ENCODE data around the gene RASGEF1B. TPM values are rescaled to one million over a fixed set of nuclear protein-coding genes. Genes with fewer than 3 reads are reported as not detected.

The RASGEF1B gene
- total and polyA plus RNA-seq, 2 experiments from 2014 or later = 2.8 to 5.2 TPM

DNA sequence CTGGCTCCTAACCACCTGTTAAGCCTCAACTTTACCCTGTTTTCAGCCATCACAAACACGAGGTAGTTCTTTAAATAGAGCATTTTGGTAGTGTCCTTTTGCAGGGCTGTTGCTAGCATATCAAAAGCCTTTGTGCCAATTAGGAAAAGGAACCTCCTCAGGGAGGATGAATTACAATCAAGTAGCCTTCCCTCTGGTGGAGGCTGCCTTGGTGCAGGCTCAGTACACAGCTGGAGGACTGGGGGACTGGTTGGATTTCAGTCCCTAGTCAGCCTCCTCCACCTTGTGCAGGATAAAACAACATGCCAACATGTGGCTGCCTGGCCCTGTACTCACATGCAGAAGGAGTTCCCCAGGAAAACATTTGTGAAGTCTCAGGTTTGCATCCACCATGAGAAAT is 53.1 kb downstream of the RASGEF1B start:
- H3K27ac Mint-ChIP-seq = no peak overlapping the region
- Histone ChIP-seq H3K4me2 (no peak overlapping the region), H3K9me2 (ENCODE audit: insufficient read depth) (0 out of 2 replicates have a peak, but pooled peaks cover 5% of the 10 kb centered on the region), H3K79me2 (replicated peaks; ENCODE audit: insufficient read depth) (no peaks in the 10 kb centered on the region), H3K36me3 (ENCODE audit: insufficient read depth) (no peaks in the 10 kb centered on the region), H3K27me3 (ENCODE audit: insufficient read depth) (no peaks in the 10 kb centered on the region), H2AFZ (0 out of 2 replicates have a peak overlapping the region, but pooled peaks have one; percentile 70), H3K4me1 (ENCODE audit: insufficient read depth) (peaks cover 35% of the 10 kb centered on the region), H3F3A (replicated peaks; ENCODE audit: low read depth) (no peaks in the 10 kb centered on the region), H3K4me3 (no peak overlapping the region), H3K27ac (ENCODE audit: low read depth) (no peak overlapping the region), H4K20me1 (replicated peaks; ENCODE audit: insufficient read depth) (no peaks in the 10 kb centered on the region)
- H3K36me3 Mint-ChIP-seq (ENCODE audit: low read depth) = no peaks in the 10 kb centered on the region; the same call in 2 of the 3 replicates
- ATAC-seq = peak; percentile 61
- no peak overlapping the region for H3K4me3 Mint-ChIP-seq
- DNase-seq (ENCODE audit: low spot score) = peak; percentile 22
- TF ChIP-seq, protein P1, sequence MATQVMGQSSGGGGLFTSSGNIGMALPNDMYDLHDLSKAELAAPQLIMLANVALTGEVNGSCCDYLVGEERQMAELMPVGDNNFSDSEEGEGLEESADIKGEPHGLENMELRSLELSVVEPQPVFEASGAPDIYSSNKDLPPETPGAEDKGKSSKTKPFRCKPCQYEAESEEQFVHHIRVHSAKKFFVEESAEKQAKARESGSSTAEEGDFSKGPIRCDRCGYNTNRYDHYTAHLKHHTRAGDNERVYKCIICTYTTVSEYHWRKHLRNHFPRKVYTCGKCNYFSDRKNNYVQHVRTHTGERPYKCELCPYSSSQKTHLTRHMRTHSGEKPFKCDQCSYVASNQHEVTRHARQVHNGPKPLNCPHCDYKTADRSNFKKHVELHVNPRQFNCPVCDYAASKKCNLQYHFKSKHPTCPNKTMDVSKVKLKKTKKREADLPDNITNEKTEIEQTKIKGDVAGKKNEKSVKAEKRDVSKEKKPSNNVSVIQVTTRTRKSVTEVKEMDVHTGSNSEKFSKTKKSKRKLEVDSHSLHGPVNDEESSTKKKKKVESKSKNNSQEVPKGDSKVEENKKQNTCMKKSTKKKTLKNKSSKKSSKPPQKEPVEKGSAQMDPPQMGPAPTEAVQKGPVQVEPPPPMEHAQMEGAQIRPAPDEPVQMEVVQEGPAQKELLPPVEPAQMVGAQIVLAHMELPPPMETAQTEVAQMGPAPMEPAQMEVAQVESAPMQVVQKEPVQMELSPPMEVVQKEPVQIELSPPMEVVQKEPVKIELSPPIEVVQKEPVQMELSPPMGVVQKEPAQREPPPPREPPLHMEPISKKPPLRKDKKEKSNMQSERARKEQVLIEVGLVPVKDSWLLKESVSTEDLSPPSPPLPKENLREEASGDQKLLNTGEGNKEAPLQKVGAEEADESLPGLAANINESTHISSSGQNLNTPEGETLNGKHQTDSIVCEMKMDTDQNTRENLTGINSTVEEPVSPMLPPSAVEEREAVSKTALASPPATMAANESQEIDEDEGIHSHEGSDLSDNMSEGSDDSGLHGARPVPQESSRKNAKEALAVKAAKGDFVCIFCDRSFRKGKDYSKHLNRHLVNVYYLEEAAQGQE (IDR thresholded peaks at IDR 0.05; ENCODE audit: unreplicated experiment) = no peak
- TF ChIP-seq STAT1 (IDR thresholded peaks at IDR 0.05; ENCODE audit: unreplicated experiment) (no peak), NANOG (IDR thresholded peaks at IDR 0.05; ENCODE audit: borderline replicate concordance) (no peak), EZH2phosphoT487 (IDR thresholded peaks at IDR 0.05; ENCODE audit: unreplicated experiment) (no peak), ZNF114 (CRISPR knock-in tag; IDR thresholded peaks at IDR 0.05) (no peak), CREB1 (CRISPR knock-in tag; IDR thresholded peaks at IDR 0.05; ENCODE audit: low read depth) (no peak), POLR2AphosphoS5 (IDR thresholded peaks at IDR 0.05; ENCODE audit: low read depth) (no peak), ZNF331 (CRISPR knock-in tag; IDR thresholded peaks at IDR 0.05; ENCODE audit: low read depth) (no peak), JUNB (IDR thresholded peaks at IDR 0.05; ENCODE audit: unreplicated experiment) (no peak), EZH2 (IDR thresholded peaks at IDR 0.05; ENCODE audit: low read depth, unreplicated experiment) (no peak)
- TF ChIP-seq, protein P2, sequence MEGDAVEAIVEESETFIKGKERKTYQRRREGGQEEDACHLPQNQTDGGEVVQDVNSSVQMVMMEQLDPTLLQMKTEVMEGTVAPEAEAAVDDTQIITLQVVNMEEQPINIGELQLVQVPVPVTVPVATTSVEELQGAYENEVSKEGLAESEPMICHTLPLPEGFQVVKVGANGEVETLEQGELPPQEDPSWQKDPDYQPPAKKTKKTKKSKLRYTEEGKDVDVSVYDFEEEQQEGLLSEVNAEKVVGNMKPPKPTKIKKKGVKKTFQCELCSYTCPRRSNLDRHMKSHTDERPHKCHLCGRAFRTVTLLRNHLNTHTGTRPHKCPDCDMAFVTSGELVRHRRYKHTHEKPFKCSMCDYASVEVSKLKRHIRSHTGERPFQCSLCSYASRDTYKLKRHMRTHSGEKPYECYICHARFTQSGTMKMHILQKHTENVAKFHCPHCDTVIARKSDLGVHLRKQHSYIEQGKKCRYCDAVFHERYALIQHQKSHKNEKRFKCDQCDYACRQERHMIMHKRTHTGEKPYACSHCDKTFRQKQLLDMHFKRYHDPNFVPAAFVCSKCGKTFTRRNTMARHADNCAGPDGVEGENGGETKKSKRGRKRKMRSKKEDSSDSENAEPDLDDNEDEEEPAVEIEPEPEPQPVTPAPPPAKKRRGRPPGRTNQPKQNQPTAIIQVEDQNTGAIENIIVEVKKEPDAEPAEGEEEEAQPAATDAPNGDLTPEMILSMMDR (conservative IDR thresholded peaks at IDR 0.05; ENCODE audit: low read depth in 2 of 2) = no peak
- TF ChIP-seq, protein P3, sequence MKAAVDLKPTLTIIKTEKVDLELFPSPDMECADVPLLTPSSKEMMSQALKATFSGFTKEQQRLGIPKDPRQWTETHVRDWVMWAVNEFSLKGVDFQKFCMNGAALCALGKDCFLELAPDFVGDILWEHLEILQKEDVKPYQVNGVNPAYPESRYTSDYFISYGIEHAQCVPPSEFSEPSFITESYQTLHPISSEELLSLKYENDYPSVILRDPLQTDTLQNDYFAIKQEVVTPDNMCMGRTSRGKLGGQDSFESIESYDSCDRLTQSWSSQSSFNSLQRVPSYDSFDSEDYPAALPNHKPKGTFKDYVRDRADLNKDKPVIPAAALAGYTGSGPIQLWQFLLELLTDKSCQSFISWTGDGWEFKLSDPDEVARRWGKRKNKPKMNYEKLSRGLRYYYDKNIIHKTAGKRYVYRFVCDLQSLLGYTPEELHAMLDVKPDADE (IDR thresholded peaks at IDR 0.05) = no peak
- TF ChIP-seq, protein P4, sequence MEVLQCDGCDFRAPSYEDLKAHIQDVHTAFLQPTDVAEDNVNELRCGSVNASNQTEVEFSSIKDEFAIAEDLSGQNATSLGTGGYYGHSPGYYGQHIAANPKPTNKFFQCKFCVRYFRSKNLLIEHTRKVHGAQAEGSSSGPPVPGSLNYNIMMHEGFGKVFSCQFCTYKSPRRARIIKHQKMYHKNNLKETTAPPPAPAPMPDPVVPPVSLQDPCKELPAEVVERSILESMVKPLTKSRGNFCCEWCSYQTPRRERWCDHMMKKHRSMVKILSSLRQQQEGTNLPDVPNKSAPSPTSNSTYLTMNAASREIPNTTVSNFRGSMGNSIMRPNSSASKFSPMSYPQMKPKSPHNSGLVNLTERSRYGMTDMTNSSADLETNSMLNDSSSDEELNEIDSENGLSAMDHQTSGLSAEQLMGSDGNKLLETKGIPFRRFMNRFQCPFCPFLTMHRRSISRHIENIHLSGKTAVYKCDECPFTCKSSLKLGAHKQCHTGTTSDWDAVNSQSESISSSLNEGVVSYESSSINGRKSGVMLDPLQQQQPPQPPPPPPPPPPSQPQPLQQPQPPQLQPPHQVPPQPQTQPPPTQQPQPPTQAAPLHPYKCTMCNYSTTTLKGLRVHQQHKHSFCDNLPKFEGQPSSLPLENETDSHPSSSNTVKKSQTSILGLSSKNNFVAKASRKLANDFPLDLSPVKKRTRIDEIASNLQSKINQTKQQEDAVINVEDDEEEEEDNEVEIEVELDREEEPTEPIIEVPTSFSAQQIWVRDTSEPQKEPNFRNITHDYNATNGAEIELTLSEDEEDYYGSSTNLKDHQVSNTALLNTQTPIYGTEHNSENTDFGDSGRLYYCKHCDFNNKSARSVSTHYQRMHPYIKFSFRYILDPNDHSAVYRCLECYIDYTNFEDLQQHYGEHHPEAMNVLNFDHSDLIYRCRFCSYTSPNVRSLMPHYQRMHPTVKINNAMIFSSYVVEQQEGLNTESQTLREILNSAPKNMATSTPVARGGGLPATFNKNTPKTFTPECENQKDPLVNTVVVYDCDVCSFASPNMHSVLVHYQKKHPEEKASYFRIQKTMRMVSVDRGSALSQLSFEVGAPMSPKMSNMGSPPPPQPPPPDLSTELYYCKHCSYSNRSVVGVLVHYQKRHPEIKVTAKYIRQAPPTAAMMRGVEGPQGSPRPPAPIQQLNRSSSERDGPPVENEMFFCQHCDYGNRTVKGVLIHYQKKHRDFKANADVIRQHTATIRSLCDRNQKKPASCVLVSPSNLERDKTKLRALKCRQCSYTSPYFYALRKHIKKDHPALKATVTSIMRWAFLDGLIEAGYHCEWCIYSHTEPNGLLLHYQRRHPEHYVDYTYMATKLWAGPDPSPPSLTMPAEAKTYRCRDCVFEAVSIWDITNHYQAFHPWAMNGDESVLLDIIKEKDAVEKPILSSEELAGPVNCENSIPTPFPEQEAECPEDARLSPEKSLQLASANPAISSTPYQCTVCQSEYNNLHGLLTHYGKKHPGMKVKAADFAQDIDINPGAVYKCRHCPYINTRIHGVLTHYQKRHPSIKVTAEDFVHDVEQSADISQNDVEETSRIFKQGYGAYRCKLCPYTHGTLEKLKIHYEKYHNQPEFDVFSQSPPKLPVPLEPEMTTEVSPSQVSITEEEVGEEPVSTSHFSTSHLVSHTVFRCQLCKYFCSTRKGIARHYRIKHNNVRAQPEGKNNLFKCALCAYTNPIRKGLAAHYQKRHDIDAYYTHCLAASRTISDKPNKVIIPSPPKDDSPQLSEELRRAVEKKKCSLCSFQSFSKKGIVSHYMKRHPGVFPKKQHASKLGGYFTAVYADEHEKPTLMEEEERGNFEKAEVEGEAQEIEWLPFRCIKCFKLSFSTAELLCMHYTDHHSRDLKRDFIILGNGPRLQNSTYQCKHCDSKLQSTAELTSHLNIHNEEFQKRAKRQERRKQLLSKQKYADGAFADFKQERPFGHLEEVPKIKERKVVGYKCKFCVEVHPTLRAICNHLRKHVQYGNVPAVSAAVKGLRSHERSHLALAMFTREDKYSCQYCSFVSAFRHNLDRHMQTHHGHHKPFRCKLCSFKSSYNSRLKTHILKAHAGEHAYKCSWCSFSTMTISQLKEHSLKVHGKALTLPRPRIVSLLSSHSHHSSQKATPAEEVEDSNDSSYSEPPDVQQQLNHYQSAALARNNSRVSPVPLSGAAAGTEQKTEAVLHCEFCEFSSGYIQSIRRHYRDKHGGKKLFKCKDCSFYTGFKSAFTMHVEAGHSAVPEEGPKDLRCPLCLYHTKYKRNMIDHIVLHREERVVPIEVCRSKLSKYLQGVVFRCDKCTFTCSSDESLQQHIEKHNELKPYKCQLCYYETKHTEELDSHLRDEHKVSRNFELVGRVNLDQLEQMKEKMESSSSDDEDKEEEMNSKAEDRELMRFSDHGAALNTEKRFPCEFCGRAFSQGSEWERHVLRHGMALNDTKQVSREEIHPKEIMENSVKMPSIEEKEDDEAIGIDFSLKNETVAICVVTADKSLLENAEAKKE (CRISPR knock-in tag; IDR thresholded peaks at IDR 0.05) = no peak
- peaks cover 6% of the 10 kb centered on the region for H3K27me3 Mint-ChIP-seq (ENCODE audit: insufficient read depth, low read depth, poor library complexity)
- H3K9me3 Mint-ChIP-seq = peaks cover 4% of the 10 kb centered on the region; the same call in 1 of the 3 replicates
- H3K4me1 Mint-ChIP-seq = peaks cover 32% of the 10 kb centered on the region

Data from GM23338 (cell line).